Natural killer cell treated with Interleukin-12 subunit alpha and Interleukin-12 subunit beta and Interleukin-15 and Interleukin-18, amount 100 ng/mL, for 72 hours (primary cell): Measurements from ENCODE around the gene SAMD13. TPM values are rescaled to one million over a fixed set of nuclear protein-coding genes. Genes with fewer than 3 reads are reported as not detected.
"Not testable (repeated sequence)": the region's sequence is repeated elsewhere in the genome, so short reads cannot be mapped to it uniquely, and the experiment has no call there.

Experiments
- ATAC-seq, 2 donors: fragments of 150-1000 bp; cut with Tn5 transposase in 1 of 2; sonication (Bioruptor Pico), chemical (Tn5 transposase) in 1 of 2; 2 replicates each; pipeline ENCODE4 v1.10.0; 2021
- DNase-seq: peaks from one replicate; pipeline ENCODE4 v3.0.0; 2022; ENCODE audit warnings: low spot score
- H3K27ac Mint-ChIP-seq, 2 donors: 1 replicate in 1 of 2; 2 replicates in 1 of 2; pipeline ENCODE4 v1.8.0; 2022; ENCODE audit warnings: mixed read lengths in 2 of 2, mild to moderate bottlenecking in 1 of 2, moderate library complexity in 1 of 2
- H3K27me3 Mint-ChIP-seq, 2 donors: 1 replicate in 1 of 2; 2 replicates in 1 of 2; pipeline ENCODE4 v1.8.0; 2022; ENCODE audit warnings: mixed read lengths in 2 of 2
- H3K36me3 Mint-ChIP-seq: one replicate; pipeline ENCODE4 v1.8.0; 2022; ENCODE audit warnings: mixed read lengths
- H3K4me1 Mint-ChIP-seq, 2 donors: 1 replicate in 1 of 2; 2 replicates in 1 of 2; pipeline ENCODE4 v1.8.0; 2022; ENCODE audit warnings: low read depth in 2 of 2, mixed read lengths in 2 of 2, mild to moderate bottlenecking in 1 of 2
- H3K4me3 Mint-ChIP-seq: one replicate; pipeline ENCODE4 v1.8.0; 2022; ENCODE audit warnings: mixed read lengths
- H3K9me3 Mint-ChIP-seq: 2 replicates; pipeline ENCODE4 v1.8.0; 2022; ENCODE audit warnings: mixed read lengths
- total RNA-seq, 2 donors: library from RNA; stranded (reverse); gene quantifications; one replicate each; pipeline ENCODE4 v1.2.3, GENCODE V29; 2022

Gene SAMD13
- total RNA-seq, 2 donors from 2014 or later, result 0.33 TPM; not detected in 1

- Mint-ChIP-seq H3K9me3 (no peaks in the 10 kb centered on the region), H3K27me3 (peaks cover 0 to 3% of the 10 kb centered on the region in 2 donors), H3K4me1 (peaks cover 12 to 14% of the 10 kb centered on the region in 2 donors), H3K36me3 (no peaks in the 10 kb centered on the region), H3K4me3 (no peak overlapping the region), H3K27ac (no peak overlapping the region)
- DNase-seq (no peak), ATAC-seq (no peak)
These were observed 32.2 kb upstream of the SAMD13 start for GRCh38 chr1:84269306-84269705.

- DNase-seq (no peak), ATAC-seq (peak in 1 of 2 donors; percentile 77)
- Mint-ChIP-seq H3K4me1 (peaks cover 12 to 14% of the 10 kb centered on the region in 2 donors), H3K4me3 (peak overlapping the region; percentile 45), H3K36me3 (no peaks in the 10 kb centered on the region), H3K9me3 (no peaks in the 10 kb centered on the region), H3K27me3 (peaks cover 0 to 3% of the 10 kb centered on the region in 2 donors), H3K27ac (peak overlapping the region; percentile 71 to 90)
These were observed 29.9 kb upstream of the SAMD13 start for GRCh38 chr1:84271441-84272151.

GRCh38 chr1:84272401-84272800 lies 29.1 kb upstream of the SAMD13 start:
- Mint-ChIP-seq H3K4me3 (no peak overlapping the region), H3K9me3 (no peaks in the 10 kb centered on the region), H3K36me3 (no peaks in the 10 kb centered on the region), H3K4me1 (peaks cover 12 to 14% of the 10 kb centered on the region in 2 donors), H3K27ac (no peak overlapping the region), H3K27me3 (no peaks in the 10 kb centered on the region)
- DNase-seq (no peak), ATAC-seq (no peak)

GRCh38 chr1:84277343-84278059 lies 24.0 kb upstream of the SAMD13 start:
- no peak overlapping the region for H3K4me3 Mint-ChIP-seq
- DNase-seq (no peak), ATAC-seq (no peak)
- no peaks in the 10 kb centered on the region for H3K9me3 Mint-ChIP-seq
- H3K27me3 Mint-ChIP-seq, result peaks cover 7 to 8% of the 10 kb centered on the region in 2 donors
- no peaks in the 10 kb centered on the region for H3K36me3 Mint-ChIP-seq
- no peak overlapping the region for H3K27ac Mint-ChIP-seq
- H3K4me1 Mint-ChIP-seq, result no peaks in the 10 kb centered on the region

GRCh38 chr1:84278905-84279304 lies 22.6 kb upstream of the SAMD13 start:
- Mint-ChIP-seq H3K27me3 (peaks cover 12 to 16% of the 10 kb centered on the region in 2 donors), H3K27ac (no peak overlapping the region), H3K36me3 (no peaks in the 10 kb centered on the region), H3K4me1 (no peaks in the 10 kb centered on the region), H3K4me3 (no peak overlapping the region), H3K9me3 (no peaks in the 10 kb centered on the region)
- no peak for DNase-seq
- peak in 1 of 2 donors; percentile 64 for ATAC-seq

- Mint-ChIP-seq H3K27ac (no peak overlapping the region), H3K4me3 (no peak overlapping the region), H3K9me3 (no peaks in the 10 kb centered on the region), H3K36me3 (peaks cover 2% of the 10 kb centered on the region), H3K27me3 (peaks cover 20 to 26% of the 10 kb centered on the region in 2 donors), H3K4me1 (no peaks in the 10 kb centered on the region)
- DNase-seq, result no peak
- ATAC-seq, result no peak
These were observed 20.6 kb upstream of the SAMD13 start for GRCh38 chr1:84280912-84281311.

- H3K9me3 Mint-ChIP-seq, result no peaks in the 10 kb centered on the region
- no peak overlapping the region for H3K4me3 Mint-ChIP-seq
- no peaks in the 10 kb centered on the region for H3K4me1 Mint-ChIP-seq
- ATAC-seq, result no peak
- no peak overlapping the region for H3K27ac Mint-ChIP-seq
- no peak for DNase-seq
- peaks cover 19 to 33% of the 10 kb centered on the region in 2 donors for H3K27me3 Mint-ChIP-seq
- peaks cover 18% of the 10 kb centered on the region for H3K36me3 Mint-ChIP-seq
These were observed 18.7 kb upstream of the SAMD13 start for GRCh38 chr1:84282780-84283333.

GRCh38 chr1:84283381-84283780 lies 18.1 kb upstream of the SAMD13 start:
- no peak for DNase-seq
- Mint-ChIP-seq H3K36me3 (peaks cover 20% of the 10 kb centered on the region), H3K9me3 (no peaks in the 10 kb centered on the region), H3K27me3 (peaks cover 17 to 33% of the 10 kb centered on the region in 2 donors), H3K4me3 (no peak overlapping the region), H3K4me1 (no peaks in the 10 kb centered on the region), H3K27ac (no peak overlapping the region)
- ATAC-seq, result no peak

GRCh38 chr1:84286071-84286470 lies 15.4 kb upstream of the SAMD13 start:
- peaks cover 20% of the 10 kb centered on the region for H3K36me3 Mint-ChIP-seq
- H3K4me1 Mint-ChIP-seq, result no peaks in the 10 kb centered on the region
- H3K27ac Mint-ChIP-seq, result no peak overlapping the region
- H3K4me3 Mint-ChIP-seq, result no peak overlapping the region
- DNase-seq (no peak), ATAC-seq (no peak)
- H3K27me3 Mint-ChIP-seq, result peaks cover 15 to 28% of the 10 kb centered on the region in 2 donors
- no peaks in the 10 kb centered on the region for H3K9me3 Mint-ChIP-seq

- not testable (repeated sequence) for H3K4me1 Mint-ChIP-seq, H3K4me3 Mint-ChIP-seq, ATAC-seq, H3K9me3 Mint-ChIP-seq, DNase-seq, H3K27ac Mint-ChIP-seq
- H3K36me3 Mint-ChIP-seq, result peaks cover 20% of the 10 kb centered on the region
- H3K27me3 Mint-ChIP-seq, result peaks cover 15 to 38% of the 10 kb centered on the region in 2 donors
These were observed 14.1 kb upstream of the SAMD13 start for GRCh38 chr1:84287389-84287788.

GRCh38 chr1:84289169-84289785 lies 12.2 kb upstream of the SAMD13 start:
- no peak overlapping the region for H3K4me3 Mint-ChIP-seq
- no peak for DNase-seq

GRCh38 chr1:84291882-84292655 lies 9.4 kb upstream of the SAMD13 start:
- H3K4me3 Mint-ChIP-seq, result no peak overlapping the region
- H3K27ac Mint-ChIP-seq, result no peak overlapping the region
- no peak for DNase-seq
- no peaks in the 10 kb centered on the region for H3K4me1 Mint-ChIP-seq
- peaks cover 4 to 17% of the 10 kb centered on the region in 2 donors for H3K27me3 Mint-ChIP-seq
- peaks cover 10% of the 10 kb centered on the region for H3K36me3 Mint-ChIP-seq
- no peak for ATAC-seq
- no peaks in the 10 kb centered on the region for H3K9me3 Mint-ChIP-seq

More at GRCh38 chr1:84289169-84289785, 12.2 kb upstream of the SAMD13 start:
- Mint-ChIP-seq H3K27me3 (peaks cover 7 to 29% of the 10 kb centered on the region in 2 donors), H3K27ac (no peak overlapping the region), H3K4me1 (no peaks in the 10 kb centered on the region), H3K9me3 (no peaks in the 10 kb centered on the region), H3K36me3 (peaks cover 20% of the 10 kb centered on the region)
- ATAC-seq, result no peak

- no peaks in the 10 kb centered on the region for H3K9me3 Mint-ChIP-seq
- ATAC-seq (no peak), DNase-seq (no peak)
- peaks cover 8 to 17% of the 10 kb centered on the region in 2 donors for H3K27me3 Mint-ChIP-seq
- H3K36me3 Mint-ChIP-seq, result no peaks in the 10 kb centered on the region
- no peak overlapping the region for H3K4me3 Mint-ChIP-seq
- no peak overlapping the region for H3K27ac Mint-ChIP-seq
- peaks cover 4 to 9% of the 10 kb centered on the region in 2 donors for H3K4me1 Mint-ChIP-seq
These were observed 7.7 kb upstream of the SAMD13 start for GRCh38 chr1:84293766-84294165.
